C4-2B (cell line): ENCODE measurements around the gene LRMDA.

Experiments used
- ZFX ChIP-seq: fragments of 450-650 bp; IDR thresholded peaks from 2 replicates; pipeline ENCODE4 v1.6.1; 2017
- TF ChIP-seq, protein P1 (sequence below): fragments of 450-650 bp; conservative IDR thresholded peaks from 2 replicates; pipeline ENCODE4 v1.5.1; 2017; ENCODE audit warnings: mild to moderate bottlenecking

DNA sequence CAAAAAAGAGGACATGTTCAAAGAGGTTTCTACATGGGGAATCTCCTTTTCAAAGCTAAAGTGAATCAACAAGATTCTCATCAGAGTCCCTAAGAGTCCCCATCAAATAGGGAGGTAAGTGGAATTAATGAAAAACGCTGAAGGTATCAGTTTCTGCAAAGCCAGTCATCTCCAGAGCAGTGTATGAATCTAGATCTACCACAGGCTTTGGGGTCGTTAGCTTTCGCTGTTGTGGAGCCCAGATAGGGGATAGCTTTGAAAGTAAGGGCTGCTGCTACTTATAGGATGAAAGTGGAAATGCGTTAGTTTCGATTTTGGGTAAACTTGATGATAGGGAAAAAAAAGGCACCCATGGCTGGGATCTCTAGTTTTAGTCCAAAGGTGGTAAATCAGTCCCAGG lies 748.4 kb downstream of the LRMDA start:
- TF ChIP-seq, protein P1, sequence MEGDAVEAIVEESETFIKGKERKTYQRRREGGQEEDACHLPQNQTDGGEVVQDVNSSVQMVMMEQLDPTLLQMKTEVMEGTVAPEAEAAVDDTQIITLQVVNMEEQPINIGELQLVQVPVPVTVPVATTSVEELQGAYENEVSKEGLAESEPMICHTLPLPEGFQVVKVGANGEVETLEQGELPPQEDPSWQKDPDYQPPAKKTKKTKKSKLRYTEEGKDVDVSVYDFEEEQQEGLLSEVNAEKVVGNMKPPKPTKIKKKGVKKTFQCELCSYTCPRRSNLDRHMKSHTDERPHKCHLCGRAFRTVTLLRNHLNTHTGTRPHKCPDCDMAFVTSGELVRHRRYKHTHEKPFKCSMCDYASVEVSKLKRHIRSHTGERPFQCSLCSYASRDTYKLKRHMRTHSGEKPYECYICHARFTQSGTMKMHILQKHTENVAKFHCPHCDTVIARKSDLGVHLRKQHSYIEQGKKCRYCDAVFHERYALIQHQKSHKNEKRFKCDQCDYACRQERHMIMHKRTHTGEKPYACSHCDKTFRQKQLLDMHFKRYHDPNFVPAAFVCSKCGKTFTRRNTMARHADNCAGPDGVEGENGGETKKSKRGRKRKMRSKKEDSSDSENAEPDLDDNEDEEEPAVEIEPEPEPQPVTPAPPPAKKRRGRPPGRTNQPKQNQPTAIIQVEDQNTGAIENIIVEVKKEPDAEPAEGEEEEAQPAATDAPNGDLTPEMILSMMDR = no peak
- no peak for TF ChIP-seq ZFX
